ENCODE measurements around the gene PROM2.

The PROM2 gene

DNA sequence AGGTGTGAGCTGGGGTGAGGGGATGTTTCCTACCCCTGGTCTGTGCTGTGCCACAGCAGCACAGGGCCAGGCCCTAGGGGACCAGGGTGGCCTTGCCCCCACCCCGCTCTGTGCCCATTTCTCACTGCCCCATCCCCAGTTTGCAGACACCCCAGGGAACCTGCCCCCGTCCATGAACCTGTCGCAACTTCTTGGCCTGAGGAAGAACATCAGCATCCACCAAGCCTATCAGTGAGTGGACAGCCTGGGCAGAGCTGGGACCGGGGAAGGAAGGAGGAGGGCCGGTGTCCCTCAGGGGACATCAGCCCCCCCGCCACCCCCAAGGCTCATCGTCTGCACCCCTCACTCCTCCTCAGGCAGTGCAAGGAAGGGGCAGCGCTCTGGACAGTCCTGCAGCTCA is 7.5 kb downstream of the PROM2 start:
- no peak for DNase-seq (ENCODE audit: low spot score)
- TF ChIP-seq, protein P1, sequence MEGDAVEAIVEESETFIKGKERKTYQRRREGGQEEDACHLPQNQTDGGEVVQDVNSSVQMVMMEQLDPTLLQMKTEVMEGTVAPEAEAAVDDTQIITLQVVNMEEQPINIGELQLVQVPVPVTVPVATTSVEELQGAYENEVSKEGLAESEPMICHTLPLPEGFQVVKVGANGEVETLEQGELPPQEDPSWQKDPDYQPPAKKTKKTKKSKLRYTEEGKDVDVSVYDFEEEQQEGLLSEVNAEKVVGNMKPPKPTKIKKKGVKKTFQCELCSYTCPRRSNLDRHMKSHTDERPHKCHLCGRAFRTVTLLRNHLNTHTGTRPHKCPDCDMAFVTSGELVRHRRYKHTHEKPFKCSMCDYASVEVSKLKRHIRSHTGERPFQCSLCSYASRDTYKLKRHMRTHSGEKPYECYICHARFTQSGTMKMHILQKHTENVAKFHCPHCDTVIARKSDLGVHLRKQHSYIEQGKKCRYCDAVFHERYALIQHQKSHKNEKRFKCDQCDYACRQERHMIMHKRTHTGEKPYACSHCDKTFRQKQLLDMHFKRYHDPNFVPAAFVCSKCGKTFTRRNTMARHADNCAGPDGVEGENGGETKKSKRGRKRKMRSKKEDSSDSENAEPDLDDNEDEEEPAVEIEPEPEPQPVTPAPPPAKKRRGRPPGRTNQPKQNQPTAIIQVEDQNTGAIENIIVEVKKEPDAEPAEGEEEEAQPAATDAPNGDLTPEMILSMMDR (IDR thresholded peaks at IDR 0.05; ENCODE audit: extremely low read depth, missing control alignments): no peak

DNA sequence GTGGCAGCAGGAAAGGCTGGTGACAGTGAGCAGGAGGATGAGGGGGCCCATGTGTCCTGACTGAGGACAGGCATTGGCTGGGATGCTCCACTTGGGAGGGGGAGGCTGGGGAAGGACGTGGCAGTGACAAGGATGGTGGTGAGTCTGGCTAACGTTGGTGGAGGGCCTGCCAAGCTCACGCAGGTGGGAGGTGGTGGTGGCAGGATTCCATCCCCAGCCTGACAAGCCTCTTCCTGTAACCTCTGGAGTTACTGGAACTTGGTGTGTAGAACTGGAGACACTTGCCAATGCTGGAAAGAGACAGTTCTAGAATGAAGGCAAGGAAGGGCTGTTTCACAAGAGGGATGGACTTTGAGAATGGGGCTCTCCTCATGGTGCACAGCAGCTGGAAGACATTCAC is 8.2 kb downstream of the PROM2 start:
- TF ChIP-seq, protein P1 (IDR thresholded peaks at IDR 0.05; ENCODE audit: extremely low read depth, missing control alignments): no peak
- no peak for DNase-seq (ENCODE audit: low spot score)

- TF ChIP-seq, protein P1 (IDR thresholded peaks at IDR 0.05; ENCODE audit: extremely low read depth, missing control alignments): no peak
- DNase-seq (ENCODE audit: low spot score): no peak
Measured at GRCh38 chr2:95283562-95283961, 9.3 kb downstream of the PROM2 start.

DNA sequence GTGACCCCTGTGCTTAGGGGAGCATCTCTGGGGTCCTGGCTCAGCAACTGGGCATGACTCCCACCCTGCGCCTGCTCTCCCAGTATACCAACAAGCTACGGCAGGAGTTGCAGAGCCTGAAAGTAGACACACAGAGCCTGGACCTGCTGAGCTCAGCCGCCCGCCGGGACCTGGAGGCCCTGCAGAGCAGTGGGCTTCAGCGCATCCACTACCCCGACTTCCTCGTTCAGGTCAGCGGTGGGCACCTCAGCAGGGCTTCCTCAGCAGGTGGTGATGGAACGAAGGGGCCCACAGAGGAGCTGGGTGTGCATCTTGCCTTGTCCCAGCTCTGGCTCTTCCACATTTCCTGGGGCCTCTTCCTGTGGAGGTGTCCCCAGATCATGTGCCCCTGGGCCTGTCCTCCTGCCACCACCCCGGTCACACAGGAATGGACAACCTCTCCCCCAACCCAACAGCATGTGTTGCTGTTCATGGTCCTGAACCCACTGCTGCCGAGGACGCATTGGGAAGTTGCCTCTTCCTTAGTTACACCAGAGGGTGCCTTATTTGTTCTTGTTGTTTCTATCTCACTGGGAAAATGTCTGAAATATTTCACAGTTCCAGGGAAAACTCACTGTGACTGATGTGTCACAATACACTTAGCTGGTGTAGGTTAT is 10.8 kb downstream of the PROM2 start:
- TF ChIP-seq, protein P1 (IDR thresholded peaks at IDR 0.05; ENCODE audit: extremely low read depth, missing control alignments): no peak
- no peak for DNase-seq (ENCODE audit: low spot score)

DNA sequence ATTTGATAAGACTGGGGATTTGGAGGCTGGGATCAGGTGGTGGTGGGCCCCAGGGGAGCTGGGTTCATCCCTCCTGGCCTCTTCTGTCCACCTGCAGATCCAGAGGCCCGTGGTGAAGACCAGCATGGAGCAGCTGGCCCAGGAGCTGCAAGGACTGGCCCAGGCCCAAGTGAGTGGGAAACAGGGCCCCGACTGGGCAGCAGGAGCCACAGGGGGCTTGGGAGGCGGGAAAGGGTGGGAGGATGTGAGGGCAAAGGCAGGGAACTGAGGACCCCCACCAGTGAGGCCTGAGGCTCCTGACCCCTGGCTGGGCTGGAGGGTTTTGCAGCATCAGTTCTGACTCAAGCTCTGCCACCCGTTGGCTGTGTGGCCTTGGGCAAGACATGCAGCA is 11.3 kb downstream of the PROM2 start:
- TF ChIP-seq, protein P1 (IDR thresholded peaks at IDR 0.05; ENCODE audit: extremely low read depth, missing control alignments): no peak
- DNase-seq (ENCODE audit: low spot score): no peak

DNA sequence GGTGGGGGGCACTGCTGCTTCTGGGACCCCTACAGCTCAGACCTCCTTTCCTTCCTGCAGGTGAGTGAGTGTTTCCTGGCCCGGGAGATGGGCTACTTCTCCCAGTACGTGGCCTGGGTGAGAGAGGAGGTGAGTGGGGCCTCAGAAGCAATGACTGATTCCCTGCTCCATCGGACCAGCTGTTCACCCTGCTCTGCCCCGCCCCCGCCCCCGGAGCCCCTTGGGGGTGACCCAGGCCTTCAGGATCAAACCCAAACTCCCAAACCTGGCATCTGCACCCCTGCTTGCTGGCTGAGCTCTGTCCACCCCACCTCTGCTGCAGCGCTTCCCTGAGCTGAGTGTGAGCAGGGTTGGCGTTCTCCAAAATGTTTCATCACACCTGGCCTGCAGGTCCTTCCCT is 13.1 kb downstream of the PROM2 start:
- no peak for DNase-seq (ENCODE audit: low spot score)
- TF ChIP-seq, protein P1 (IDR thresholded peaks at IDR 0.05; ENCODE audit: extremely low read depth, missing control alignments): no peak

GRCh38 chr2:95287806-95288205 is 13.6 kb downstream of the PROM2 start:
- TF ChIP-seq, protein P1 (IDR thresholded peaks at IDR 0.05; ENCODE audit: extremely low read depth, missing control alignments): no peak
- DNase-seq (ENCODE audit: low spot score): no peak

All from GM20000 (cell line).